HUDEP-2 (cell line): Measurements from ENCODE around the gene MYRF.

Experiments used
- DNase-seq, 76 experiments: peaks; one replicate each; lab custom pipeline; 2025; ENCODE audit not compliant: unreplicated experiment in 76 of 76; lab: John Stamatoyannopoulos, UW

The MYRF gene

DNA sequence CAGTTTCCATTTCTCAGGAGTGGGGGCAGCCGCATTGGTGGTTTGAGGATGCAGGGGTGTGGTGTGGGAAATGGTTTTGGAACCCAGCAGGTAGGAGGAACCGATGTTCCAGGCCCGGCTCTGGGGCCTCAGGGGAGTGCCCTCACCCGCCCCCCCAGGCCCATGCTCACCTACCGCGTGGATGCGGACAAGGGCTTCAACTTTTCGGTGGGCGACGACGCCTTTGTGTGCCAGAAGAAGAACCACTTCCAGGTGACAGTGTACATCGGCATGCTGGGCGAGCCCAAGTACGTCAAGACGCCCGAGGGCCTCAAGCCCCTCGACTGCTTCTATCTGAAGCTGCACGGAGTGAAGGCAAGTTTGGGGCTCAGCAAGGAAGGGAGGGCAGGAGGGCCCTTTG, 21.4 kb downstream of the MYRF start:
- DNase-seq: no peak

DNA sequence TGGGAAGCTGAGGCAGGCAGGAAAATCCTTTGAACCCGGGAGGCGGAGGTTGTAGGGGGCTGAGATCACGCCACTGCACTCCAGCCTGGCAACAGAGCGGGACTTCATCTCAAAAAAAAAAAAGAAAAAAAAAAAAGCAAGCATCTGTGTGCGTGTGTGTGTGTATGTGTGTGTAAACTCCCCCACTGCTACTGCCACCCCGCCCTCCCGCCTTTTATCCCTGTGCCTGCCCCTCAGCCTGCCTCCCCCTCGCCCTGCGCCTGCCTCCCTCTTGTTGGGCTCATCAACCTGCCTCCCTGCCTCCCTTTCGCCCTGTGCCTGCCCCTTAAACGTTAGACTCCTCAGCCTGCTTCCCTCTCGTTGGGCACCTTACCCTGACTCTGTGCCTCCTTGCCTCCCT, 22.0 kb downstream of the MYRF start:
- DNase-seq: peak in 1 of 76 experiments; percentile 30

DNA sequence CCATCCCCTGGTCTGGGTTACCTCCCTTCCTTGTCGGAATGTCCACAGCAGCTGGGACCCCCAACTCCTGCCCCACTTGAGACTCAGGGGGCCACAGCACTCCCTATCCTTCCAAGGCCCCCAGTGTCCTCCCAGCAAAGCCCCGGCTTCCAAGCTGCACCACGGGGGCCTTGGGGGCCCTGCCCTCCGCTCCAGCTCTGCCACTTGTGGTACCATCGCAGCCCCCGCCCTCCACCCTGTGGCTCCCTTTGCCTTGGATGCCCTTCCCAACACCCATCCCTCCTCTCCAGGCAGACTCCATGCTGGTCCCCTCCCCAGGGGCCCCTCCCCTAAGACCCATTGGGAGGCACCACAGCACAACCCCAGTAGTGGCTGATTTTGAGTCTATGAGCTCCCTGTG, 22.7 kb downstream of the MYRF start:
- DNase-seq: no peak

DNA sequence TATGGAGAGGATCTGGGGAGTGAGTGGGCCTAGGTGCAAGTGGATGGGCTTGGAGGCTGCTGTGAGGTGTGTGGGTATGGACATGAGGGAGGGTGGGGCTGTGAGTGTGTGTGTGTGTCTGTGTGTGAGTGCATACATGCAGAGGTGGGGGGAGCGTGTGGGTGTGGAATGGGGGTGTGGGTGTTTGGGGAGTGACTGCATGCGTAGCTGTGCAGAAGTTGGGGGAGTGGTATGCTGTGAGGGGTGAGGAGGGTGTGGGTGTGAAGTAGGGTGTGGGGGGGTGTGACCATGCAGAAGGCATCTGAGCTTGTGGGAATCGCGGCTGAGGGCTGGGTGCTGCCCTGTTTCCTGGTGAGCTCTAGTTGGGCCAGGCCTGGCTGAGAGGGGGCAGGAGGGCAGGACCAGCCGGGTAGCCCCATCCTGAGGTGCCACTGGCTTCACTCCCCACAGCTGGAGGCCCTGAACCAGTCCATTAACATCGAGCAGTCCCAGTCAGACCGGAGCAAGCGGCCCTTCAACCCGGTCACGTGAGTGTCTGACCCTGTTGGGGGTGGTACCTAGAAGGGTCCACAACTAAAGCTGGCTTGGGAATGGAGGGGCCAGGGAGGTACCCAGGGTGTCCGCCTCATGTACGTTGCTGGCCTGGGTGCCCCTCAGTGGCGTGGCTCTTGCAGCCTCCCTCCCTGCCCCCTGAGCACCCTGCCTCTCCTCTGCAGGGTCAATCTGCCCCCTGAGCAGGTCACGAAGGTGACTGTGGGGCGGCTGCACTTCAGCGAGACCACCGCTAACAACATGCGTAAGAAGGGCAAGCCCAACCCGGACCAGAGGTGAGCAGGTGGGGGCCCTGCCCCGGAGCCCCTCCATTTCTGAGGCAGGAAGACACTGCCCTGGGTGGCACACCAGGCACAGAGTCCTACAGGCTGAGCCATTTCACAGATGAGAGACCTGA, 23.4 kb downstream of the MYRF start:
- peak in 7 of 76 experiments; percentile 15 to 46 (median 23) for DNase-seq

DNA sequence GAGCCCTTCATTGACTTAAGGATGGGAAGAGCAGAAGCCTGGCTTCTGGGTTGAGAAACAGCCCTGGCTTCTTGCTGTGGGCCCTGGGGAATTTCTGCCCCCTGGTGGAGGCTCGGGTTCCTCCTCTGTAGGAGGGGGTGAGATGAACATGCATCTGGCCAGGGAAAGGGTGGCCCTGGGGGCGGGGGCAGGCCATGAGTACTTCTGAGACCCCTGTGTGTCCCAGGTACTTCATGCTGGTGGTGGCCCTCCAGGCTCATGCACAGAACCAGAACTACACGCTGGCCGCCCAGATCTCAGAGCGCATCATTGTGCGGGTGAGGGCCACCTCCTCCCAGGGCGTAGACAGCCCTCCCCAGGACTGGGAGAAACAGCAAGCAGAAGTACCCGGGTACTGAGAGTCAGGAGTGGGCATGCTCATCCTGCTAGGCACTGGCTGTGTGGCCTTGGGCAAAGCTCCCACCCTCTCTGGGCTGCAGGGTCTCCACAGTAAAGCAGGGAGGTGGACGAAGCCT, 24.2 kb downstream of the MYRF start:
- DNase-seq: peak in 62 of 76 experiments; percentile 5 to 79 (median 52)

DNA sequence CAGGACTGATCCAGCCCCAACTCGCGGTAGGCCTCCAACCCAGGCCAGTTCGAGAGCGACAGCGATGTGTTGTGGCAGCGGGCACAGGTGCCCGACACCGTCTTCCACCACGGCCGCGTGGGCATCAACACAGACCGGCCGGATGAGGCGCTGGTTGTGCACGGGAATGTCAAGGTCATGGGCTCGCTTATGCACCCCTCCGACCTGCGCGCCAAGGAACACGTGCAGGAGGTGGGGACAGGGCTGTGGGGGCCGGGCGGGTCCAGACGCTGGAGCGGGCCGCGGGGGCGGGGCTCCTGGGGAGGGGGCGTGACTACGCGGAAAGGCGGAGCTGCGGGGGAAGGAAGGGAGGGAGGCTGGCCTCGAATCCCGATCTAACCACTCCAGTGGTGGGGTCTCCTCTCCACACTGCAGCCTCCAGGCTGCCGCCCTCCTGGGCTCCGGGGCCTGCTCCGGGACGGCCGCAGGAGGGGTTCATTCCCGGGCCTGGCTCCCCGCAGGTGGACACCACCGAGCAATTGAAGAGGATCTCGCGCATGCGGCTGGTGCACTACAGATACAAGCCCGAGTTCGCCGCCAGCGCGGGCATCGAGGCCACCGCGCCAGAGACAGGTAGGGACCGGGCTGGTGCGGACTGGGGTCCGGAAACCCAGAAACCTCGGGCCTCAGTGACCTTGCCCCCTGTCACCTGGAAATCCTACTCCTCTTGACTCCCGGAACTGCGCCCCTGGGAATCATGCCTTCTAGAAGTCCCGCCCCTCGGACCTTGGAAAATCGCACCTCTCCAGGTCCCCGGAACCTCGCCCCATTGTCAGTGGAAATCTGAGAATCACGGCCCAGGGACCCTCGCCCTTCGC, 25.0 kb downstream of the MYRF start:
- DNase-seq: peak in 15 of 76 experiments; percentile 6 to 42 (median 18)

DNA sequence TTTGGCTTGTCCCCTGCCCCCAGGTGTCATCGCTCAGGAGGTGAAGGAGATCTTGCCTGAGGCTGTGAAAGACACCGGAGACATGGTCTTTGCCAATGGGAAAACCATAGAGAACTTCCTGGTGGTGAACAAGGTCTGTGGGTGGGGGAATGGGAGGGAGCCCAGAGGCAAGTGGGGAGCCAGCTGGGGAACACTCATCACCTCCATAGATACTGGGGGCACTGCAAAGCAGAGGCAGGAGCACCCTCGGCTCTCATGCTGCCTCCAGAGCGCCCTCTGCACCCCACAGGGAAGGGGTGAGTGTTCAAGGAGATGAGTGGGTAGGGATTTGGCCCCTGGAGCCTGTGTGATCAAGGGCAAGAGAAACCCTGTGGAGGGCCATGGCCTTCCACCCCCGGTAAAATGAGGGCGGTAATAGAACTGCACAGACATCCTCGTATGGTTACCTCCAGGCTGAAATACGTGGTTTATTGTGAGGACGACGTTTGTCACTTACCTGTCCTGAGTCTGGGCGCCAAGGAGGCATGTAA, 26.0 kb downstream of the MYRF start:
- DNase-seq: no peak

DNA sequence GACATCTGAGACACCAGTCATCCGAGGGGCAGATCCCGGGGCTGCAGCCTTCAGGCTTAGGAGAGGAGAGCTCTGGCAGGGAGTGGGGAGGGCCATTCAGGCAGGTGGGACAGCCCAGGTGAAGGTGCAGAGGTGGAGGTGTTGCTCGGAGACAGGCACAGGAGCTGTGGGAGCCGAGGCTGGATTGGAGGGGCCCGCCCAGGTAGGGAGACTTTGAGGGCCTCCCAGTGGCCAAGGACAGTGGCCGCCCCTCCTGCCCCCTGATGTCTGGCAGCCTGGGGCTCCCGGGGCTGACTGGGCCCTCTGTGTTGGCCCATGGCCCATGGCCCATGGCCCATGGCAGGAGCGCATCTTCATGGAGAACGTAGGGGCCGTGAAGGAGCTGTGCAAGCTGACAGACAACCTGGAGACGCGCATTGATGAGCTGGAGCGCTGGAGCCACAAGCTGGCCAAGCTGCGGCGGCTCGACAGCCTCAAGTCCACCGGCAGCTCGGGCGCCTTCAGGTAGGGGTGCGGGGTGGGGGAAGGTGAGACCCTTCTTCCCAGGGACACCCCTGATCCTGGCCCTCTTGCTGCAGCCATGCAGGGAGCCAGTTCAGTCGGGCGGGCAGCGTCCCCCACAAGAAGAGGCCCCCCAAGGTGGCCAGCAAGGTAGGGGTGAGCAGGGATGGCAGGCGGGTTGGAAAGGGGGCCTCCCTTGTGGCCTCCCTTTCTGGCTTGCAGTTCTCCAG, 26.6 kb downstream of the MYRF start:
- DNase-seq: no peak

DNA sequence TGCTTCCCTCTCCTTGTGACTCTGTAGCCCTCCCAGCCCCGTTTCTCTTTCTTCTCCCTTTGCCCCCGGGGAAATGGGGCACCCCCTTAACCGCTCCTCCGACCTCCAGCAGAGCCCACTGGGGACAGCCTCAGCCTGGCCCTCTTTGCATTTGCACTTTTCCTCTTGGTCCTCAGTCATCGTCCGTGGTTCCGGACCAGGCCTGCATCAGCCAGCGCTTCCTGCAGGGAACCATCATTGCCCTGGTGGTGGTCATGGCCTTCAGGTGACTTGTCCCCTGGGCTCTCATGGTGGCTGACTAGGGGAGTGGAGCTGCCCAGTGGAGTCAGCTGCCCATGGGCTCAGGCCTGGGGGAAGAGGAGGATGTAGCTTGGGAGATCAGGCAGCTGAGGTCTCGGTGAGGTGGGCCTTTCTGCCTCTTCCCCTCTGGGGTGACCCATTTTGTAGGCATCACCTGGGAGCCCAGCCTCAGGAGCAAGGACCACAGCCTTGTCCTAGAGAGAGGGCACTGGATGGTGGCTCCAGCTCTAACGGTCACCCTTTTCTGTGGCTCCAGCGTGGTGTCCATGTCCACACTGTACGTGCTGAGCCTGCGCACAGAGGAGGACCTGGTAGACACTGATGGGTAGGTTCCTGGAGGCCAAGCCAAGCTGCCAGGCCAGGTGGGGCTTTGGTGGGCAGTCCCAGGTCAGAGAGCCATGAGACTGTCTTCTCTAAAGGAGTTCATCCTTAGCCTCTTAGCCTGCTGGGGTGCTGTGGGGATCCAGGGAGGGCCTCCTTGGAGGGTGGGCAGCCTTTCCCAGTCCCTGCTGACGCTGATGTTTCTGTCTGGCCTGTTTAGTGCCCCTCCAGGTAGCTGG, 27.5 kb downstream of the MYRF start:
- no peak for DNase-seq

DNA sequence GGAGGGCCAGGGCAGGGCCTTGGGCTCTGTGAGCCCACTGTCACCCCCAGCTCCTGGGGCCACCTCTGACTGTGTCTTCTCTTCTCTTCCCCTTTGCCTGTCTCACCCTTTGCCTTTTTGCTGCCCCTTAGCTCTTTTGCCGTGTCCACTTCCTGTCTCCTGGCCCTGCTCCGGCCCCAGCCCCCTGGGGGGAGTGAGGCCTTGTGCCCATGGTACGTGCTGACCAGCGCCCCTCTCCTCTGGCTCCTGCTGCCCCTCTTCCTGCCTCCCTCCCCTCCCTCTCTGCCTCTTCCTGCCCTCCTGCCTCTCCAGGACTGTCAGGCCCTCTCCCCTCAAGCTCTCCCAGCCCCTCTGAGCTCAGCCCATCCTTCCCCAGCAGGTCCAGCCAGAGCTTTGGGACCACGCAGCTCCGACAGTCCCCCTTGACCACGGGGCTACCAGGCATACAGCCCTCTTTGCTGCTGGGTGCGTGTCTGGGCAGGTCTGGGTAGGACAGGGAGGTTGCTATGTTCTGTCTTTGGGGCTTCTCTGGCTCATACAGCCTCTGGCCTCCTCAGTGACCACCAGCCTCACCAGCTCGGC, 28.2 kb downstream of the MYRF start:
- no peak for DNase-seq

DNA sequence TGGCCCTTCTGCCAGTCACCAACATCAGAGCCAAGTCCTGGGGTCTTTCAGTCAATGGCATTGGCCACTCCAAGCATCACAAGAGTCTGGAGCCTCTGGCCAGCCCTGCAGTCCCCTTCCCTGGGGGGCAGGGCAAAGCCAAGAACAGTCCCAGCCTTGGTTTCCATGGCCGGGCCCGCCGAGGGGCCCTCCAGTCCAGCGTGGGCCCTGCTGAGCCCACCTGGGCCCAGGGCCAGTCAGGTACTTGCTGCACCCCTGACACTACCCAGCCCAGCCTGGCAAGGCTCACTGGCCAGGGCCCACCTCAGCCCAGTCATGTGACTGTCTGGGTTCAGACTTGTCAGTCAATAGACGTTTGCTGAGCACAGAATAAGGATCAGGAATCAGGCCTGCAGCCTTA, 29.1 kb downstream of the MYRF start:
- DNase-seq: no peak

DNA sequence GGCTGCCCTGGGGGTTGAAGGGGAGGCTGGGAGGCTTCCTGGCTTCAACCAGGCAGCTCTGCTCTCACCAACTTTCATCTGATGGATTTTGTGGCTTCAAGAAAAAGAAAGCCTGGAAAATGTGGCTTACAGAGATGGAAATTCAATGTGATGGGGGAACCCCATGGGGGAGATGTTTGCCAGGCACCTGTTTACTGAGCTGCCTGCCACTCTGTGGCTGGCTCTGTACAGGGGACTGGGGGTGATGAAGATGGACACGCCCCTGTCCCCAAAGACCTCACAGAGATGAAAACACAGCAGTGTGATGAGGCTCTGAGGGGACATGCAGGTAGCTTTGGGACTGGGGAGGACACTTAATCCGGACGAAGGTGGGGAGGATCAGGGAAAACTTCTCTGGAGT, 29.9 kb downstream of the MYRF start:
- DNase-seq: no peak

DNA sequence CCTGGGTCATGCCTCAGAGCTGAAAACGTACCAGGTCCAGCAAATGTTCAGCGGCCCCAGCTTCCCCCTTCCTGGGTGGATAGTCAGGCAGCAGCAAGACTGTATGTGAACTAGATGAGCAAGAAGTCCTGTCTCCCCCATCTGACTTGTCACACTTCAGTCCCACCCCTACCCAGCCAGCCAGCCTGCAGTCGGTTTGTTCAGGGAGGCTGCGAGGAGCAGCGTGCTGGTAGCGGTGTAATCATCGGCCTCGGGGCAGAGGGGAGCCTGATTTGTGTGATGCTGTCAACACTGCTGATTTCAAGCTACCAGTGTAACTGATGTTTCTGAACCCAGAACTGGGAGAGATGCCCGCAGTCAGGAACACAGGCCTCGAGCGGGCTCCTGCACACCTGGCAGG, 30.4 kb downstream of the MYRF start:
- DNase-seq: no peak

DNA sequence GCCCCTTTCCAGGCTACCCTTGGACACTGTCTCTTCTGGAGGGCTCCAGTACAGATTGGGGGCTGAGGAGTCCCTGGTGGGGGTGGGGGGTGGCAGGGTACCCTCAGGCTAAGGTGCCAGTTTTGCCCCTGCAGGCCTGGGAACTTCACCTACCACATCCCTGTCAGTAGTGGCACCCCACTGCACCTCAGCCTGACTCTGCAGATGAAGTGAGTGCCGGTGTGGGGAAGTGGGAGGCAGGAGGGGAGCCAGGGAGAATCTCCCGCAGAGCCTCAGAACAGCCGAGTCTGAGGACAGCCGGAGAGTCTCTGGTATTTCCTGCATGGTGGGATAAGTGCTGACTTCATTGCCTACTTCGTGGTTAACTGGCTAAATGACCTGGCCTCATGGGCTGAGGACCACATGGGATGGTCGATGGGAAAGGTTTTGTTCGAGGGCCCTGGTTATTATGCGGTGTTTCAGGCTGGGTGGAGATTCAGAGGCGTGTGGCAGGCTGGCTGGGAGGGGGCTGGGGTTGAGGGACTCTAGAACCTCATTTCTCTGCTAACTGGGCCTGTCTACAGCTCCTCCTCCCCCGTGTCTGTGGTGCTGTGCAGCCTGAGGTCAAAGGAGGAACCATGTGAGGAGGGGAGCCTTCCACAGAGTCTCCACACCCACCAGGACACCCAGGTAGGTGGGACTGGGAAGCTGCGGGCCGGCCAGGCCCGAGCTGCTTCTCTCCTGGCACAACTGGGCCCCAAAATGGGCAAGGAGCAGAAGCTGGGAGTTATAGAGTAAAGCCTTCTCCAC, 31.5 kb downstream of the MYRF start:
- DNase-seq: no peak

DNA sequence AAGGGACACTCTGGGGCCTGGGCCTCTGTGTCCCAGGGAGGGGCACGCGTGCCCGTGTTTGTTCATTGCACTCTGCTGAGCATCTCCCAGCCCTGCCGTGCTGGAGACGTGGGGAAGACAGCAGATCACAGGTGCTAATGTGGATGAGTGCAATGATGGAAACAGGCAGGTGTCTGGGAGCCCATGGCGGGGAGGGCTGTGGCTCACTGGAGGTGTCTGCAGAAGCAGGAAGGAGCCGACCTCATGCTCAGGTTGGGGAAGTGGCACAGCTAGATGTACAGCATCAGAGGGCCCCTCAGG, 32.0 kb downstream of the MYRF start:
- DNase-seq: no peak

DNA sequence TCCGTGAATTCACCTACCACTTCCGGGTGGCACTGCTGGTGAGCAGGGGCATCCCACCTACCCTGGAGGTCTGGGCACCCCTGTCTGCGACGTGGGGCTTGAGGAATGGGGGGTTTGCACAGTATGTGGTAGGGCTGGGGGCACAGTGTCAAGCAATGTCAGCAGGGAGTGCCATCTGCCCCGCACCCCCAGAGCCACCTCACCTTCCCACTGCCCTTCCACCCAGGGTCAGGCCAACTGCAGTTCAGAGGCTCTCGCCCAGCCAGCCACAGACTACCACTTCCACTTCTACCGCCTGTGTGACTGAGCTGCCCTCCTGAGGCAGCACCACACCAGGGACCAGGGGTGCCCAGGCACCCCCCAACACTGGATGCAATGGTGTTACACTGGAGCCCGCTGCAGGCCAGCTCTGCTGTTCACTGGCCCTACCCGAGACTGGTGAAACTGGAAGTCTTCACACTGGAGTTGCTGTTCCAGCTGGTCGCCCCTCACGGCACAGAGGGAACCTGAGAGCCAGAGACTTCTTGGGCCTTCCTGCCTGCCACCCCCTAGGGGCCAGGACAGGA, 33.5 kb downstream of the MYRF start:
- no peak for DNase-seq

DNA sequence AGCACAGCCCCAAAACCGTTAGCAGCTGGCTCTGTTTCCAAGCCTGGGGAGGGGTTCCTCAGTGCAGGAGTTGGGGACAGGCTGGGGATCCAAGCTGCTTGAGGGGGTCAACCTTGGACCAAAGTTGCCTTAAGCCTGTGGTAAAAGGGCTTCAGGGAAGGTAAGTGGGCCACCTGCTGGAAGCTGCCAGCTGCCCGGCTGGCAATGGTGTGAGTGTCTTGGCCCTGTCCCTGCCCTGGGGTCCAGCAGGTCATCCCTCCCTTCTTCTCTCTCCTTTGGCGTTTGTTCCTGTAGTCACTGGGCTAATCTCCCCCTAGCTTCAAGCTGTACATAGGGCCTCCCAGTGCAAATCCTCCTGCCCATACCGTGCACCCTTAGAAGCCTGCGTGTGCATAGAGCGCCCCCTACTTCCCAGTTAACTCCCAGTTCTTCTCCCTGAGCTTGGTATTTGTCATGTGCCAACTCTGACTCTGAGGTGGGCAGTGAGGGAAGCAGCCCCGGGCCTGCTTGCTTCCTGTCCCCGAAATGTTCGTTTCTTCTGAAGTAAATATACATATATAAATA, 35.6 kb downstream of the MYRF start:
- peak in 48 of 76 experiments; percentile 5 to 64 (median 28) for DNase-seq
